Suprapubic skin (tissue), 4 donors: ENCODE data around the gene ALPG. TPM values are rescaled to one million over a fixed set of nuclear protein-coding genes. Genes with fewer than 3 reads are reported as not detected.
"Not testable (repeated sequence)": the region's sequence is repeated elsewhere in the genome, so short reads cannot be mapped to it uniquely, and the experiment has no call there.

Experiments
- DNase-seq, 2 donors: peaks; one replicate each; pipeline ENCODE4 v3.0.0-alpha.2; 2019; ENCODE audit warnings: low spot score in 2 of 2
- H3K27ac ChIP-seq: fragments of 200-600 bp; sonication (generic); one replicate; pipeline ENCODE4 v1.5.1; 2019
- H3K27me3 ChIP-seq: fragments of 200-600 bp; sonication (generic); one replicate; pipeline ENCODE4 v1.5.1; 2019
- H3K36me3 ChIP-seq: fragments of 200-600 bp; sonication (generic); one replicate; pipeline ENCODE4 v1.5.1; 2019
- H3K4me1 ChIP-seq: fragments of 200-600 bp; sonication (generic); one replicate; pipeline ENCODE4 v1.5.1; 2019
- H3K4me3 ChIP-seq: fragments of 200-600 bp; sonication (generic); one replicate; pipeline ENCODE4 v1.5.1; 2019; ENCODE audit warnings: mild to moderate bottlenecking
- H3K9me3 ChIP-seq: fragments of 200-600 bp; sonication (generic); one replicate; pipeline ENCODE4 v1.5.1; 2019
- EP300 ChIP-seq: sonication (generic); formaldehyde crosslinking; IDR thresholded peaks from one replicate; pipeline ENCODE4 v1.6.1; 2017; ENCODE audit warnings: antibody characterized with exemption
- POLR2A ChIP-seq, 2 donors: fragments of 450-650 bp; IDR thresholded peaks; one replicate each; pipeline ENCODE4 v1.6.1; 2017; ENCODE audit warnings: antibody characterized with exemption in 2 of 2, mild to moderate bottlenecking in 2 of 2, moderate library complexity in 2 of 2
- POLR2AphosphoS5 ChIP-seq, 3 donors: sonication (generic); formaldehyde crosslinking; IDR thresholded peaks; one replicate each; pipeline ENCODE4 v1.6.1; 2017; ENCODE audit warnings: antibody characterized with exemption in 3 of 3
- WGBS: methylation state at CpG from one replicate; pipeline ENCODE4 v1.1.5; 2018; 5-methylcytosine and 5-hydroxymethylcytosine counted together
- total RNA-seq, 4 donors: library from RNA; depleted of rRNA; stranded (reverse); fragments of >200 nt; gene quantifications; one replicate each; pipeline ENCODE4 v1.1.0, GENCODE V29; 2016
- TF ChIP-seq, protein P1 (sequence below), 2 donors: fragments of 200-600 bp in 1 of 2; fragments of 450-650 bp in 1 of 2; sonication (generic) in 1 of 2; IDR thresholded peaks; one replicate each; pipeline ENCODE4 v1.5.1; 2016 to 2019; ENCODE audit warnings: antibody characterized with exemption in 2 of 2, mild to moderate bottlenecking in 1 of 2, moderate library complexity in 1 of 2

Gene ALPG
- total RNA-seq, 4 donors from 2014 or later, result not detected

DNA sequence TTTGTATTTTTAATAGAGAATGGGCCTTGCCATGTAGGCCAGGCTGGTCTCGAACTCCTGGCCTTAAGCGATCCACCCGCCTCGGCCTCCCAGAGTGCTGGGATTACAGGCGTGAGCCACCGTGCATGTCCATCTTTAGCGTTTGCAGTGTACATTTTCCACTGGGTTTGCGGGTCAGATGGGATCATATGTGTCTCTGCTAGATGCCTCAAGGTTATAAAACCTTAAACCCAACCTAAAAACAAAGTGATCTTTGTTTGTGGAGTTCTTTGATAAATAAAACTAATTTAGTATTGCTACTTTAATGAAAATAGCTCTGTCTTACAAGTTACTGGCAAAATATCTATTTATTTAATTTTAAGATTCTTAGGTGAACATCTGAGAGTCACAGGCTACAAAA lies 13.1 kb upstream of the ALPG start:
- no peak for DNase-seq
- Histone ChIP-seq H3K9me3 (no peaks in the 10 kb centered on the region), H3K27me3 (peaks cover 38% of the 10 kb centered on the region), H3K36me3 (no peaks in the 10 kb centered on the region), H3K4me3 (no peak overlapping the region), H3K27ac (no peak overlapping the region), H3K4me1 (no peaks in the 10 kb centered on the region)
- WGBS, result 92% methylated on average over 8 of the region's 8 CpGs
- TF ChIP-seq EP300 (no peak), POLR2AphosphoS5 (IDR thresholded peaks at IDR 0.05) (no peak), POLR2A (IDR thresholded peaks at IDR 0.05) (no peak)
- TF ChIP-seq, protein P1, sequence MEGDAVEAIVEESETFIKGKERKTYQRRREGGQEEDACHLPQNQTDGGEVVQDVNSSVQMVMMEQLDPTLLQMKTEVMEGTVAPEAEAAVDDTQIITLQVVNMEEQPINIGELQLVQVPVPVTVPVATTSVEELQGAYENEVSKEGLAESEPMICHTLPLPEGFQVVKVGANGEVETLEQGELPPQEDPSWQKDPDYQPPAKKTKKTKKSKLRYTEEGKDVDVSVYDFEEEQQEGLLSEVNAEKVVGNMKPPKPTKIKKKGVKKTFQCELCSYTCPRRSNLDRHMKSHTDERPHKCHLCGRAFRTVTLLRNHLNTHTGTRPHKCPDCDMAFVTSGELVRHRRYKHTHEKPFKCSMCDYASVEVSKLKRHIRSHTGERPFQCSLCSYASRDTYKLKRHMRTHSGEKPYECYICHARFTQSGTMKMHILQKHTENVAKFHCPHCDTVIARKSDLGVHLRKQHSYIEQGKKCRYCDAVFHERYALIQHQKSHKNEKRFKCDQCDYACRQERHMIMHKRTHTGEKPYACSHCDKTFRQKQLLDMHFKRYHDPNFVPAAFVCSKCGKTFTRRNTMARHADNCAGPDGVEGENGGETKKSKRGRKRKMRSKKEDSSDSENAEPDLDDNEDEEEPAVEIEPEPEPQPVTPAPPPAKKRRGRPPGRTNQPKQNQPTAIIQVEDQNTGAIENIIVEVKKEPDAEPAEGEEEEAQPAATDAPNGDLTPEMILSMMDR (IDR thresholded peaks at IDR 0.05), result no peak

DNA sequence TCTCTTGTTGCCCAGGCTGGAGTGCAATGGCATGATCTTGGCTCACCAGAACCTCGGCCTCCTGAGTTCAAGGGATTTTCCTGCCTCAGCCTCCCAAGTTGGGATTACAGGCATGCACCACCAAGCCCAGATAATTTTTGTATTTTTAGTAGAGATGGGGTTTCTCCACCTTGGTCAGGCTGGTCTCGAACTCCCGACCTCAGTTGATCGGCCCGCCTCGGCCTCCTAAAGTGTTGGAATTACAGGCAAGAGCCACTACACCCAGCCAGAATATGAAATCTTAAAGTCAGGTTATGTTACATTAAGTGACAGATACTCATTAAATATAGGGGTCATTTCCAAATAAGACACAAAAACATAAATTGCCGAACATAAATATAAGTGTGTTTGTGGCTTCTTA lies 12.2 kb upstream of the ALPG start:
- not testable (repeated sequence) for DNase-seq, H3K27ac ChIP-seq, H3K9me3 ChIP-seq, H3K4me1 ChIP-seq, H3K4me3 ChIP-seq, H3K36me3 ChIP-seq
- 96% methylated on average over 7 of the region's 7 CpGs for WGBS
- H3K27me3 ChIP-seq, result peaks cover 33% of the 10 kb centered on the region

DNA sequence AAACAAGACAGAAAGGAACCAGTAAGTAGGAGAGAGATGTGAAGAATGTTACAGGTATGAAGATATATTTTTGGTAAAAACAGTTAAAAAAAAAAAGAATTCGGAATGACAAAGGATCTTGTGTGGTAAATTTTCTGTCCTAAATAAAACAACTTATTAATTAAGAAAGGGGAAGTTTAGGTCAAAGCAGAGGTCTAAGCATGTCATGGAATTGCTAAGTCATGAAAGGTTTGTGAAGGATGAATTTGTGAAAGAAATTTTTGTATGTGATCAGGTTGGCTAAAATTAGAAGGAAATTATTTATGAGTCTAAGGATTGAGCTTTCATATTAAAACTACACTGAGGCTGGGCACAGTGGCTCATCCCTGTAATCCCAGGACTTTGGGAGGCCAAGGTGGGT lies 11.1 kb upstream of the ALPG start:
- H3K36me3 ChIP-seq, result no peaks in the 10 kb centered on the region
- no peaks in the 10 kb centered on the region for H3K9me3 ChIP-seq
- H3K4me1 ChIP-seq, result no peaks in the 10 kb centered on the region
- DNase-seq, result no peak
- no peak overlapping the region for H3K4me3 ChIP-seq
- no peak for TF ChIP-seq POLR2A (IDR thresholded peaks at IDR 0.05)
- no peak for TF ChIP-seq EP300
- TF ChIP-seq POLR2AphosphoS5 (IDR thresholded peaks at IDR 0.05), result no peak
- TF ChIP-seq, protein P1 (IDR thresholded peaks at IDR 0.05), result no peak
- peaks cover 21% of the 10 kb centered on the region for H3K27me3 ChIP-seq
- WGBS, result 70% methylated on average over 1 of the region's 1 CpG
- no peak overlapping the region for H3K27ac ChIP-seq

DNA sequence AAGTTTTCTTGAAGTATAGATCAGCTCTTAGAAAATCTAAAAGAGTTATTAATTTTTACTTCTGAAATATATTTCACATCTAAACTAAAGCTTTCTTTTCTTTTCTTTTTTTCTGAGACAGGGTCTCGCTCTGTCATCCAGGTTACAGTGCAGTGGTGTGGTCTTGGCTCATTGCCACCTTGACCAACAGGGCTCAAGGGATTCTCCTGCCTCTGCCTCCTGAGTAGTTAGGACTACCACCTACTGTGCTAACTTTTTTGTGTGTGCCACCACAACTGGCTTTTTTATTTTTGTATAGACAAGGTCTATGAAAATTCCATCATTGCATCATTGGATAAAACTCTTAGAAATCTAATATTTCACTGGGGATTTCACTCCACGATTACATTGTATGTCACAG lies 10.0 kb upstream of the ALPG start:
- H3K27me3 ChIP-seq, result peaks cover 11% of the 10 kb centered on the region
- TF ChIP-seq POLR2A (IDR thresholded peaks at IDR 0.05) (no peak), EP300 (no peak), POLR2AphosphoS5 (IDR thresholded peaks at IDR 0.05) (no peak)
- TF ChIP-seq, protein P1 (IDR thresholded peaks at IDR 0.05), result no peak
- H3K36me3 ChIP-seq, result no peaks in the 10 kb centered on the region
- H3K27ac ChIP-seq, result no peak overlapping the region
- DNase-seq, result no peak
- H3K4me1 ChIP-seq, result no peaks in the 10 kb centered on the region
- H3K9me3 ChIP-seq, result no peaks in the 10 kb centered on the region
- no peak overlapping the region for H3K4me3 ChIP-seq
- 63% methylated on average over 2 of the region's 2 CpGs for WGBS

DNA sequence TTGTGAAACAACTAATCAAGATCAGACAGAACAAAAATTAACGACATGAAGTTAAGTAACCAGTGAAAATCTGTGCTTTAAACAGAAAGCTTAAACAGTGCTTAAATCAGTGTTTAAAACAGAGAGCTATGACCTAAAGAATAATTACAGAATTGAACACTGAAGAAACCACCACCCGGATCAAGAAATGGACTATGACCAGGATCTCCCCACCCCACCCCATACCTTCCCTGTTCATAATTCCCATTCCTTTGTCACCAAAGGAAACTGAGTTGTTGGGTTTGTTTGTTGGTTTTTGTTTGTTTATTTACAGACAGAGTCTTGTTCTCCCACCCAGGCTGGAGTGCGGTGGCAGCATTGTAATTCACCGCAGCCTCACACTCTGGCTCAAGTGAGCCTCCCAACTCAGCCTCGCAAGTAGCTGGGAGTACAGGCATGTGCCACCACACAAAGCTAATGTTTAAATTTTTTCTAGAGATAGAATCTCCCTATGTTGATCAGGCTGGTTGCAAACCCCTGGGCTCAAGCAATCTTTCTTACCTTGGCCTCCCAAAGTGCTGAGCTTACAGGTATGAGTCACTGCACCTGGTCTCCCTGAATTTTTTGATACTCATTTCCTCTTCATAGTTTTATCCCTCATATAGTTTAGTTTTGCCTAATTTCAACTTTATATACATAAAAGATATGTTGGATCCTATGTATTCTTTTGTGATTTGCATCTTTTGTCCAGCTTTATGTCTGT lies 8.2 kb upstream of the ALPG start:
- WGBS, result 84% methylated on average over 5 of the region's 5 CpGs
- no peak for TF ChIP-seq POLR2A (IDR thresholded peaks at IDR 0.05)
- TF ChIP-seq EP300, result no peak
- TF ChIP-seq POLR2AphosphoS5 (IDR thresholded peaks at IDR 0.05), result no peak
- TF ChIP-seq, protein P1 (IDR thresholded peaks at IDR 0.05), result no peak

More for the DNA sequence above, 8.2 kb upstream of the ALPG start:
- H3K36me3 ChIP-seq, result no peaks in the 10 kb centered on the region
- no peak overlapping the region for H3K27ac ChIP-seq
- H3K9me3 ChIP-seq, result no peaks in the 10 kb centered on the region
- H3K4me3 ChIP-seq, result no peak overlapping the region
- DNase-seq, result no peak
- peaks cover 9% of the 10 kb centered on the region for H3K27me3 ChIP-seq
- no peaks in the 10 kb centered on the region for H3K4me1 ChIP-seq
